Caco-2 (cell line): ENCODE data around the gene RPL7A. TPM values are rescaled to one million over a fixed set of nuclear protein-coding genes. Genes with fewer than 3 reads are reported as not detected.
"Not testable (repeated sequence)": the region's sequence is repeated elsewhere in the genome, so short reads cannot be mapped to it uniquely, and the experiment has no call there.

Experiments
- BruUV-seq: library from RNA; stranded (reverse); fragments of 400-500 nt; replicated peaks from 2 replicates; lab custom pipeline; 2021; lab: Mats Ljungman, UMichigan
- CTCF ChIA-PET: fragments of 300-600 bp; sonication (Branson Sonifier 250); formaldehyde crosslinking; loops from one replicate; lab custom pipeline; 2022; ENCODE audit warnings: antibody characterized with exemption; lab: Charles Lee
- POLR2A ChIA-PET: fragments of 300-600 bp; sonication (Branson Sonifier 250); formaldehyde crosslinking; loops from one replicate; lab custom pipeline; 2022; ENCODE audit warnings: antibody characterized with exemption; lab: Charles Lee
- DNase-seq, 2 experiments: peaks; one replicate each; pipeline versions ENCODE4 v3.0.0 to v3.0.0-alpha.2; 2020 to 2022
- H3K27me3 ChIP-seq: replicated peaks from 2 replicates; pipeline ENCODE4 v1.6.0; 2011; ENCODE audit warnings: low read length; ENCODE audit not compliant: control insufficient read depth, insufficient read depth
- H3K36me3 ChIP-seq: 2 replicates; pipeline ENCODE4 v1.5.1; 2011; ENCODE audit warnings: low read length; ENCODE audit not compliant: control insufficient read depth, insufficient read depth
- H3K4me1 ChIP-seq: fragments of 250-450 bp; sonication (Bioruptor Pico); 2 replicates; pipeline ENCODE4 v1.5.1; 2020; ENCODE audit warnings: mild to moderate bottlenecking
- H3K4me3 ChIP-seq: 2 replicates; pipeline ENCODE4 v1.5.1; 2011; ENCODE audit warnings: low read depth, mild to moderate bottlenecking, control low read depth, low read length
- H3K9me3 ChIP-seq: fragments of 250-450 bp; sonication (Bioruptor Pico); 2 replicates; pipeline ENCODE4 v1.5.1; 2020; ENCODE audit warnings: mild to moderate bottlenecking, moderate library complexity
- H3K27ac Mint-ChIP-seq: one replicate; pipeline ENCODE4 v1.8.0; 2022; ENCODE audit warnings: mixed read lengths; ENCODE audit not compliant: unreplicated experiment
- H3K27me3 Mint-ChIP-seq: one replicate; pipeline ENCODE4 v1.8.0; 2022; ENCODE audit warnings: mixed read lengths; ENCODE audit not compliant: insufficient read depth, unreplicated experiment
- H3K36me3 Mint-ChIP-seq: one replicate; pipeline ENCODE4 v1.8.0; 2022; ENCODE audit warnings: mild to moderate bottlenecking, mixed read lengths; ENCODE audit not compliant: insufficient read depth, unreplicated experiment
- H3K4me1 Mint-ChIP-seq: one replicate; pipeline ENCODE4 v1.8.0; 2022; ENCODE audit warnings: low read depth, mixed read lengths; ENCODE audit not compliant: unreplicated experiment
- H3K4me3 Mint-ChIP-seq: one replicate; pipeline ENCODE4 v1.8.0; 2022; ENCODE audit warnings: mild to moderate bottlenecking, moderate library complexity, mixed read lengths; ENCODE audit not compliant: unreplicated experiment
- H3K9me3 Mint-ChIP-seq: one replicate; pipeline ENCODE4 v1.8.0; 2022; ENCODE audit warnings: mixed read lengths; ENCODE audit not compliant: unreplicated experiment
- intact Hi-C: fragments of 100-400 bp; cut with micrococcal nuclease; formaldehyde crosslinking; loops from one replicate; pipeline ENCODE4 v1.10.0; 2022; ENCODE audit not compliant: unreplicated experiment
- total RNA-seq: library from RNA; stranded (reverse); gene quantifications from 2 replicates; pipeline ENCODE4 v1.2.3, GENCODE V29; 2022
- TF ChIP-seq, protein P1 (sequence below), 2 experiments: fragments of 200-600 bp in 1 of 2; IDR thresholded peaks; 1 replicate in 1 of 2; 2 replicates in 1 of 2; pipeline versions ENCODE4 v1.5.1 to v1.8.0; 2011 to 2022; ENCODE audit warnings: antibody characterized with exemption in 1 of 2, control low read depth in 1 of 2, inconsistent platforms in 1 of 2, low read depth in 1 of 2, low read length in 1 of 2, mild to moderate bottlenecking in 1 of 2, moderate library complexity in 1 of 2; ENCODE audit not compliant: insufficient read depth in 1 of 2, severe bottlenecking in 1 of 2, unreplicated experiment in 1 of 2

The RPL7A gene
- total RNA-seq, 1 experiment from 2014 or later = 1,995 TPM

DNA sequence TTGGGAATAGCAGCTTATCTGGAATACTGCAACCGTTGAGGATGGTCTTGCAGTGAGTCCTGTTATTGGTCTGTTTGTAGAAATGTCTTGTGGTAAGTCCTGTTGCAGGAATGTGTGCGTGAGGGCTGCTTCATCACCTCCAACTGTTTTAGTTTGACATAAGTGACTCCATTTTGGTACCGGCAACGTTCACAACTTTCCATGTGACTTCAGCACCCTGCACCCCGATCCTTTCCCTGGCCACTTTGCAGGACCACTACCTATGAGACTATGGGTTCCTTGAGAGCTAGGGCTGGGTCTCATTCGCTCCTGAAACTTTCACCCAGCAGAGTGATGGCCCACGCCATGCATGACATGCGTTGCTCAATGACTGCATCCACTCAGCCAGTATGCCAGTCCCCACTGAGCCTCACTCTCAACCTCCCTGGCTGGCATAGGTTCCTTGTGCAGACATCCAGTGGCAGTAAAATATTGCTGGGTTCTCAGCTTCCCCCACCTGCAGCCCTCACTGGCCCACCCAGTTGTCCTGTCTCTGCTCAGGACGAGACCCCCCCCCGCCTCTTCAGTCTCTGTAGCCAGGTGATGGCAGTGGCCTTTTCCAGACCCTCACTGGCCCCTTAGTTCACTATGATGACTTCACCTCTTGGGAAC lies 20.1 kb upstream of the RPL7A start:
- Histone ChIP-seq H3K9me3 (peaks cover 12% of the 10 kb centered on the region; the same call in 1 of the 2 replicates), H3K4me1 (no peaks in the 10 kb centered on the region), H3K27me3 (no peaks in the 10 kb centered on the region), H3K36me3 (peaks cover 8% of the 10 kb centered on the region), H3K4me3 (no peak overlapping the region)
- no TSS peak for BruUV-seq
- H3K4me3 Mint-ChIP-seq = no peak overlapping the region
- H3K4me1 Mint-ChIP-seq = no peaks in the 10 kb centered on the region
- intact Hi-C loops = no loop called here
- H3K36me3 Mint-ChIP-seq = peaks cover 42% of the 10 kb centered on the region
- H3K9me3 Mint-ChIP-seq = peaks cover 10% of the 10 kb centered on the region
- TF ChIP-seq, protein P1, sequence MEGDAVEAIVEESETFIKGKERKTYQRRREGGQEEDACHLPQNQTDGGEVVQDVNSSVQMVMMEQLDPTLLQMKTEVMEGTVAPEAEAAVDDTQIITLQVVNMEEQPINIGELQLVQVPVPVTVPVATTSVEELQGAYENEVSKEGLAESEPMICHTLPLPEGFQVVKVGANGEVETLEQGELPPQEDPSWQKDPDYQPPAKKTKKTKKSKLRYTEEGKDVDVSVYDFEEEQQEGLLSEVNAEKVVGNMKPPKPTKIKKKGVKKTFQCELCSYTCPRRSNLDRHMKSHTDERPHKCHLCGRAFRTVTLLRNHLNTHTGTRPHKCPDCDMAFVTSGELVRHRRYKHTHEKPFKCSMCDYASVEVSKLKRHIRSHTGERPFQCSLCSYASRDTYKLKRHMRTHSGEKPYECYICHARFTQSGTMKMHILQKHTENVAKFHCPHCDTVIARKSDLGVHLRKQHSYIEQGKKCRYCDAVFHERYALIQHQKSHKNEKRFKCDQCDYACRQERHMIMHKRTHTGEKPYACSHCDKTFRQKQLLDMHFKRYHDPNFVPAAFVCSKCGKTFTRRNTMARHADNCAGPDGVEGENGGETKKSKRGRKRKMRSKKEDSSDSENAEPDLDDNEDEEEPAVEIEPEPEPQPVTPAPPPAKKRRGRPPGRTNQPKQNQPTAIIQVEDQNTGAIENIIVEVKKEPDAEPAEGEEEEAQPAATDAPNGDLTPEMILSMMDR (IDR thresholded peaks at IDR 0.05; ENCODE audit: insufficient read depth in 1 of 2, low read depth in 1 of 2, low read length in 1 of 2, severe bottlenecking in 1 of 2, unreplicated experiment in 1 of 2) = no peak
- H3K27ac Mint-ChIP-seq = no peak overlapping the region
- POLR2A ChIA-PET = no interaction called here
- no peak for DNase-seq
- no peaks in the 10 kb centered on the region for H3K27me3 Mint-ChIP-seq
- CTCF ChIA-PET = interaction anchor here (0.7 kb wide), 1 partner anchor 145 kb away, joined by 5 read pairs; no protein-coding TSS in a partner anchor

- not testable (repeated sequence) for BruUV-seq
- TF ChIP-seq, protein P1 (IDR thresholded peaks at IDR 0.05; ENCODE audit: insufficient read depth in 1 of 2, low read depth in 1 of 2, low read length in 1 of 2, severe bottlenecking in 1 of 2, unreplicated experiment in 1 of 2) = peak; percentile 30 to 44
These were observed 18.5 kb upstream of the RPL7A start for GRCh38 chr9:133329306-133330156.

DNA sequence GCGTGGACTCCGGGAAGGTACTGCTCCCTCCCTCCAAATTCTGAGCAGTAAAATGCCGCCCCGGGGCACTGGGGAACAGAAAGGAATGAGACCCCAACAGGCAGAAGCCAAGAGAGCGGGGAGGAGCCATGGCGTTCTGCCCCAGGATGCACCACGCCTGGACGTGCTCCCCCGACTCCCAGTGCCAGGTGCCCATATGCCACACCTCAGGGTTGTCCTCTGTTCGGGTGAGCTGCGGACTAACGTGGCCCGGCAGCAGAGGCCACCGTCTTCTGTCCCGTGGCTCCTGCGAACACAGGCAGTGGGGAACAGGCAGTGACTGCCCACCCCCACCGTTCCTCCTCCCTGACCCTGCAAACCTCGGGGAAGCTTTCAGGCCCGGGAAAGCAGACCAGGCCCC lies 16.8 kb upstream of the RPL7A start:
- no peak overlapping the region for H3K27ac Mint-ChIP-seq
- intact Hi-C loops = no loop called here
- BruUV-seq = no TSS peak
- TF ChIP-seq, protein P1 (IDR thresholded peaks at IDR 0.05; ENCODE audit: insufficient read depth in 1 of 2, low read depth in 1 of 2, low read length in 1 of 2, severe bottlenecking in 1 of 2, unreplicated experiment in 1 of 2) = no peak
- no peaks in the 10 kb centered on the region for H3K9me3 Mint-ChIP-seq
- POLR2A ChIA-PET = no interaction called here
- H3K4me1 Mint-ChIP-seq = no peaks in the 10 kb centered on the region
- H3K4me1 ChIP-seq = no peaks in the 10 kb centered on the region
- H3K9me3 ChIP-seq = no peaks in the 10 kb centered on the region
- H3K36me3 Mint-ChIP-seq = peaks cover 75% of the 10 kb centered on the region
- peaks cover 13% of the 10 kb centered on the region for H3K36me3 ChIP-seq
- H3K4me3 ChIP-seq = no peak overlapping the region
- DNase-seq = no peak
- CTCF ChIA-PET = interaction anchor here (2.5 to 2.7 kb wide), 2 partner anchors 143 to 145 kb away, joined by 17 to 31 read pairs; no protein-coding TSS in a partner anchor
- H3K27me3 Mint-ChIP-seq = no peaks in the 10 kb centered on the region
- no peak overlapping the region for H3K4me3 Mint-ChIP-seq
- H3K27me3 ChIP-seq = no peaks in the 10 kb centered on the region

More at GRCh38 chr9:133329306-133330156, 18.5 kb upstream of the RPL7A start:
- H3K4me1 ChIP-seq, H3K9me3 ChIP-seq, H3K4me1 Mint-ChIP-seq, H3K9me3 Mint-ChIP-seq, H3K4me3 ChIP-seq, H3K27me3 Mint-ChIP-seq, H3K27ac Mint-ChIP-seq, H3K27me3 ChIP-seq, POLR2A ChIA-PET, H3K4me3 Mint-ChIP-seq: not testable (repeated sequence)
- H3K36me3 Mint-ChIP-seq = peaks cover 58% of the 10 kb centered on the region
- peak in 1 of 2 experiments; percentile 45 for DNase-seq
- H3K36me3 ChIP-seq = peaks cover 13% of the 10 kb centered on the region
- CTCF ChIA-PET = interaction anchor here (0.5 to 2.7 kb wide), 3 partner anchors 141 to 224 kb away, joined by 8 to 31 read pairs (median 17); no protein-coding TSS in a partner anchor
- intact Hi-C loops = loop anchor here (1.0 kb wide), 1 partner anchor 143 kb away; no protein-coding TSS in a partner anchor
